D721Med (cell line): ENCODE data around the gene SLC6A20.
"Not testable (repeated sequence)": the region's sequence is repeated elsewhere in the genome, so short reads cannot be mapped to it uniquely, and the experiment has no call there.

Experiments
- DNase-seq: peaks from one replicate; pipeline ENCODE4 v3.0.0; 2011; ENCODE audit warnings: low spot score; ENCODE audit not compliant: insufficient read length
- FAIRE-seq: peaks from 2 replicates; lab custom pipeline; 2011; peaks lifted over from hg19 to GRCh38; lab: Jason Lieb, UNC
- CTCF ChIP-seq: IDR thresholded peaks from 2 replicates; pipeline ENCODE4 v1.5.1; 2012; ENCODE audit warnings: mild to moderate bottlenecking, control low read depth; ENCODE audit not compliant: insufficient read depth; ENCODE audit errors: missing control alignments

SLC6A20 gene

GRCh38 chr3:45751537-45752242 lies 44.6 kb downstream of the SLC6A20 start:
- TF ChIP-seq CTCF, result no peak
- no peak for FAIRE-seq
- DNase-seq, result no peak

- DNase-seq, result no peak
- no peak for TF ChIP-seq CTCF
- FAIRE-seq, result no peak
Observed at GRCh38 chr3:45749880-45750279, 46.5 kb downstream of the SLC6A20 start.

- DNase-seq, FAIRE-seq: not testable (repeated sequence)
Observed at GRCh38 chr3:45749036-45749600, 47.2 kb downstream of the SLC6A20 start.

GRCh38 chr3:45748068-45748467 lies 48.3 kb downstream of the SLC6A20 start:
- no peak for FAIRE-seq
- TF ChIP-seq CTCF, result no peak
- DNase-seq, result no peak

GRCh38 chr3:45746777-45747622 lies 49.3 kb downstream of the SLC6A20 start:
- no peak for TF ChIP-seq CTCF
- DNase-seq (no peak), FAIRE-seq (no peak)

GRCh38 chr3:45746165-45746776 lies 50.1 kb downstream of the SLC6A20 start:
- FAIRE-seq (no peak), DNase-seq (no peak)
- no peak for TF ChIP-seq CTCF

- FAIRE-seq, result no peak
- no peak for TF ChIP-seq CTCF
Observed at GRCh38 chr3:45742461-45743089, 53.8 kb downstream of the SLC6A20 start.

More at GRCh38 chr3:45742461-45743089, 53.8 kb downstream of the SLC6A20 start:
- no peak for DNase-seq
